NCI-H128 (cell line): ENCODE data around the gene GALNT4.
A peak's percentile ranks its signal among the peaks of the same experiment; 100 is the strongest.

Experiments
- DNase-seq: peaks from one replicate; lab custom pipeline; 2025; ENCODE audit not compliant: unreplicated experiment; lab: John Stamatoyannopoulos, UW

Gene GALNT4

GRCh38 chr12:89524541-89525304 is at the start of gene GALNT4:
GALNT4 (minus strand) TSS chr12:89524796; CDS start chr12:89524549, 247 bp downstream.
- DNase-seq = peak; percentile 28

- DNase-seq = no peak
Measured at GRCh38 chr12:89573051-89573810, 48.6 kb upstream of the GALNT4 start.

GRCh38 chr12:89571491-89572195 is 47.0 kb upstream of the GALNT4 start:
- DNase-seq = no peak

GRCh38 chr12:89568484-89568883 is 43.9 kb upstream of the GALNT4 start:
- DNase-seq = no peak

GRCh38 chr12:89567691-89568239 is 43.2 kb upstream of the GALNT4 start:
- no peak for DNase-seq

- DNase-seq = no peak
Measured at GRCh38 chr12:89566615-89567014, 42.0 kb upstream of the GALNT4 start.

- DNase-seq = no peak
Measured at GRCh38 chr12:89565002-89565401, 40.4 kb upstream of the GALNT4 start.

GRCh38 chr12:89559753-89560152 is 35.2 kb upstream of the GALNT4 start:
- no peak for DNase-seq

- DNase-seq = no peak
Measured at GRCh38 chr12:89556976-89557375, 32.4 kb upstream of the GALNT4 start.

GRCh38 chr12:89552376-89552775 is 27.8 kb upstream of the GALNT4 start:
- no peak for DNase-seq

GRCh38 chr12:89551747-89552146 is 27.2 kb upstream of the GALNT4 start:
- DNase-seq = no peak

GRCh38 chr12:89547101-89547500 is 22.5 kb upstream of the GALNT4 start:
- DNase-seq = no peak

- DNase-seq = no peak
Measured at GRCh38 chr12:89546151-89546550, 21.6 kb upstream of the GALNT4 start.

- peak; percentile 22 for DNase-seq
Measured at GRCh38 chr12:89544681-89545184, 20.1 kb upstream of the GALNT4 start.

GRCh38 chr12:89544022-89544421 is 19.4 kb upstream of the GALNT4 start:
- DNase-seq = no peak

GRCh38 chr12:89542912-89543592 is 18.5 kb upstream of the GALNT4 start:
- peak; percentile 64 for DNase-seq

- no peak for DNase-seq
Measured at GRCh38 chr12:89542236-89542635, 17.6 kb upstream of the GALNT4 start.

GRCh38 chr12:89540586-89540985 is 16.0 kb upstream of the GALNT4 start:
- DNase-seq = no peak

GRCh38 chr12:89539426-89540223 is 15.0 kb upstream of the GALNT4 start:
- no peak for DNase-seq

GRCh38 chr12:89538897-89539296 is 14.3 kb upstream of the GALNT4 start:
- DNase-seq = no peak
